NCI-H748 treated with DMSO at 0.1 percent for 48 hours (cell line): Measurements from ENCODE around the gene ZFP92.

ENCODE experiments used
- DNase-seq: peaks from one replicate; lab custom pipeline; 2025; lab: John Stamatoyannopoulos, UW

ZFP92 gene

GRCh38 chrX:153456161-153456560 lies 44.9 kb downstream of the ZFP92 start:
- DNase-seq, result no peak

DNA sequence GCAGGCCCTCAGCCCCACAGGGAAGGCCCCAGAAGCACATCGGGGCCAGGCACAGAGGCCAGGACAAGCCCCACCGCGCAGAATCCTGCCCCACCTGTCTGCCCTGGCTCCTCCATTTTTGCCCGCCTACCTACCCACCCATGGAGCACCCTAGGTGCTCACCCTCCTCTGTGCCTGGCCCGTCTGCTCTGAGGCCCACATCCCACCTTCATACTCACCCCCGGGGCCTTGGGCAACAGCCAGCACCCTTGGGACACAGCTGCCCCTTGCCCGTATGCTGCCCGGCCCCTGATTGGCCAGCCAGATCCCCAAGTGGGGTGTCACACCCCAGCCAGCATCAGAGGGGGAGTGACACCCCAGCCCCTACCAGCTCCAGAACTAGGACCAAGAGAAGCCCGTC lies 45.4 kb downstream of the ZFP92 start:
- no peak for DNase-seq

DNA sequence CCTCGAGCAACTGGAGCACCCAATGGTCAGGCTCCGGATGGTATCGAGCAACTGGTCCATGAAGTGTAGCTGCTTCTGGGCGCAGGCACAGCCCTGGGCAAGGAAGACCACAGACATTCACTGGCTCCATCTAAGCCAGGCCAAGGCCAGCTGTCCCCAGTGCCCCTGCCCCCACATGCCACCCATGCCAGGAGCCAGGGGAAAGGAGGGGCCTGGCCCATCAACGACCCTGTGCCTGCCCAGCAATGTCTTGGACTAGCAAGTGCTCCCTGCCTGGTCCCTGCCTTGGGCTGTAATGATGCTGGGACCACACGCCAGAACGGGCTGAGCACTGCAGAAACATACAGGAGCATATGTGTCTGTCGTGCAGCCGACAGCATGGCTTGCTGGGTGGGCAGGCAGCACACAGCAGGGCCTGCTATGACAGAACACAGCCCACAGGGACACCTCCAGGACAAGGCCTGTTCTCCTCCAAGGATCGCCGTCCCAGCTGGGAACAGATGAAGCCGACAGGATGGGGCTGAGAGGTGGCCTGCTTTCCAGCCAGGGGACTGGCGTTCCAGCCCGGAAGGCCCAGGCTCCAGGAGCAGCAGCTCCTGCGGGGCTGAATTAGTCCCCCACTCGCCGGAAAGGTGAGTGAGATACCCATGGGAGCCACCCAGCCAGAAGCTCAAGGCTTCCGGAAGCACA lies 46.0 kb downstream of the ZFP92 start:
- no peak for DNase-seq

DNA sequence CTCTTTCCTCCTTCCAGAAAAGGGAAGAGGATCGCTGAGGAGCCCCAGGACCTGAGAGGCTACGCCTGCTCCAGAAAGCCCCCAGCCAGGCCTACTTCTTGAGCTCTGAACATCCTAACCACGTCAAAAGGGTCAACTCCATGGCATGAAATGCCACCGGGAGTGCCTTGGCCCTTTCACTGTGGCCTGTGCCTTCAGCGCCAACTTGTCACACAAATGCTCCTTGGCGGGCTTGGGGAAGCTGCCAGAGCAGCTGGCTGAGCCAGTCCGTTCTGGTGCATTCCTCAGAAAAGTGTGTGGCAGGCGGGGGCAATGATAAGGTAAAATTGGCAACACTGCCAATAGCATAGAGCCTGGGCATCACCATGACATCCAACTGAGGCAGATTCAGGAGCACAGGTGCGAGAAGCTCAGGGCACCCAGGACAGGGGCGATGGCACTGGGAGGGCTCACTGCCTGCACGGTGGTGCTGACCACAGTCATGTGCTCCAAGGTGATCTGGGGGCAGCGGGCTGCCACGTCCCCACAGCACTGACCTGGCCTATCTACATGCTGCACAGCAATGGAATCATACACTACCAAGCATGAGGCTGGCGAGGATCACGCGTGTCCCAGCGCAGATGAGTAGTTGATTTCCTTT lies 46.7 kb downstream of the ZFP92 start:
- DNase-seq, result no peak

GRCh38 chrX:153458476-153458875 lies 47.2 kb downstream of the ZFP92 start:
- DNase-seq, result no peak

GRCh38 chrX:153459986-153460385 lies 48.7 kb downstream of the ZFP92 start:
- no peak for DNase-seq

- DNase-seq, result no peak
Observed at GRCh38 chrX:153460826-153461225, 49.6 kb downstream of the ZFP92 start.
